Epithelial cell of proximal tubule (primary cell): ENCODE results near the gene BRF1. TPM values are rescaled to one million over a fixed set of nuclear protein-coding genes. Genes with fewer than 3 reads are reported as not detected.

Experiments
- DNase-seq: peaks from one replicate; pipeline ENCODE4 v3.0.0-alpha.2; 2011; ENCODE audit warnings: low read depth
- H3K4me3 ChIP-seq: 2 replicates; pipeline ENCODE4 v1.5.1; 2011; ENCODE audit warnings: low read depth, mild to moderate bottlenecking, low read length
- total RNA-seq: library from RNA; depleted of rRNA; stranded (reverse); fragments of >200 nt; gene quantifications from 2 replicates; pipeline ENCODE4 v1.2.3, GENCODE V29; 2015
- TF ChIP-seq, protein P1 (sequence below): conservative IDR thresholded peaks from 2 replicates; pipeline ENCODE4 v1.5.1; 2012; ENCODE audit warnings: low read depth, mild to moderate bottlenecking, low read length

The BRF1 gene
- total RNA-seq, 1 donor from 2014 or later: 23.8 TPM

DNA sequence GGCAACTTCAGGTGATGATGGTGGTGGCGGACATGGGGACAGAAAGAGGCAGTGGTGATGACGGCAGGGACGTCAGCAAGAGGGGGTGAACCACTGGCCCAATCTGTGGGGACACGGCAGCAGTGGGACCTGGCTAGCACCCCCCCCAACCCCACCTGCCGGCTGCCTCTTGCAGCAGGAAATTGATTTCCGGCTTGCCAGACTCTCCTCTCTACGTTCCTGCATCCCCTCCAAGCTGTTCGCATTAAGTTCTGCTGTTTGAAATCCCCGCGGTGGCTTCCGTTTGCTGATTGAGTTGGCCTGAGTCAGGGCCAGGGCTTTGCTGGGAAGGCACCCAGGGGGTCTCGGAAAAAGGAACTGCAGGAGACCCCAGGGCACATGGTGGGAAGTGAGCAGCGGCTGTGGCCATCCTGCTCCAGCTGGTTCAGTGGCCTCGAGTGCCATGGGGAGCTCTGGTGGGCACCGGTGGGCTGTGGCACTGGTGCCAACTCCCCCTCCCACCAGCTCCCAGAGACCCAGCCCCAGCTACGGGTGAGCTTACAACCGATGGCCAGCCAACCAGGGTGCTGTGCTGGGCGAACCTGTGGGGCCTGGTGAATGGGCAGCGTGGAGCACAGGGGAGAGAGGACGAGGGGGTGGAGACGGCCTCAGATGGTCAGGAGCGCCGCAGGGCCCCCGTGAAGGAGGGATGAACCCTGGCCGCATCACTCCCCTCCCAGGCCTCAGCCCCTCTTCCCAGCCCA, 105.1 kb downstream of the BRF1 start:
- TF ChIP-seq, protein P1, sequence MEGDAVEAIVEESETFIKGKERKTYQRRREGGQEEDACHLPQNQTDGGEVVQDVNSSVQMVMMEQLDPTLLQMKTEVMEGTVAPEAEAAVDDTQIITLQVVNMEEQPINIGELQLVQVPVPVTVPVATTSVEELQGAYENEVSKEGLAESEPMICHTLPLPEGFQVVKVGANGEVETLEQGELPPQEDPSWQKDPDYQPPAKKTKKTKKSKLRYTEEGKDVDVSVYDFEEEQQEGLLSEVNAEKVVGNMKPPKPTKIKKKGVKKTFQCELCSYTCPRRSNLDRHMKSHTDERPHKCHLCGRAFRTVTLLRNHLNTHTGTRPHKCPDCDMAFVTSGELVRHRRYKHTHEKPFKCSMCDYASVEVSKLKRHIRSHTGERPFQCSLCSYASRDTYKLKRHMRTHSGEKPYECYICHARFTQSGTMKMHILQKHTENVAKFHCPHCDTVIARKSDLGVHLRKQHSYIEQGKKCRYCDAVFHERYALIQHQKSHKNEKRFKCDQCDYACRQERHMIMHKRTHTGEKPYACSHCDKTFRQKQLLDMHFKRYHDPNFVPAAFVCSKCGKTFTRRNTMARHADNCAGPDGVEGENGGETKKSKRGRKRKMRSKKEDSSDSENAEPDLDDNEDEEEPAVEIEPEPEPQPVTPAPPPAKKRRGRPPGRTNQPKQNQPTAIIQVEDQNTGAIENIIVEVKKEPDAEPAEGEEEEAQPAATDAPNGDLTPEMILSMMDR: no peak
- no peak for DNase-seq

DNA sequence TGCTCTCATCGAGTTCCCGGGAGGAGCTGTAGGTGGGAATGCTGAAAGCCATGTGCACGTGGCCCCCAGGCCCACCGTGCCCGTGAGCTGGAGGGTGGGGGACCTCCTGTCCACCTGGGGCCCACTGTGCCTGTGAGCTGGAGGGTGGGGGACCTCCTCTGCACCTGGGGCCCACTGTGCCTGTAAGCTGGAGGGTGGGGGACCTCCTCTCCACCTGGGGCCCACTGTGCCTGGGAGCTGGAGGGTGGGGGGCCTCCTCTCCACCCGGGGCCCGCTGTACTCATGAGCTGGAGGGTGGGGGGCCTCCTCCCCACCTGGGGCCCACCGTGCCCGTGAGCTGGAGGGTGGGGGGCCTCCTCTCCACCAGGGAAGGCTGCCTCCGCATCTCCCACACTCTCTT, 105.8 kb downstream of the BRF1 start:
- DNase-seq: no peak
- H3K4me3 ChIP-seq: no peak overlapping the region
- TF ChIP-seq, protein P1: no peak

More for the DNA sequence above, 105.1 kb downstream of the BRF1 start:
- no peak overlapping the region for H3K4me3 ChIP-seq

DNA sequence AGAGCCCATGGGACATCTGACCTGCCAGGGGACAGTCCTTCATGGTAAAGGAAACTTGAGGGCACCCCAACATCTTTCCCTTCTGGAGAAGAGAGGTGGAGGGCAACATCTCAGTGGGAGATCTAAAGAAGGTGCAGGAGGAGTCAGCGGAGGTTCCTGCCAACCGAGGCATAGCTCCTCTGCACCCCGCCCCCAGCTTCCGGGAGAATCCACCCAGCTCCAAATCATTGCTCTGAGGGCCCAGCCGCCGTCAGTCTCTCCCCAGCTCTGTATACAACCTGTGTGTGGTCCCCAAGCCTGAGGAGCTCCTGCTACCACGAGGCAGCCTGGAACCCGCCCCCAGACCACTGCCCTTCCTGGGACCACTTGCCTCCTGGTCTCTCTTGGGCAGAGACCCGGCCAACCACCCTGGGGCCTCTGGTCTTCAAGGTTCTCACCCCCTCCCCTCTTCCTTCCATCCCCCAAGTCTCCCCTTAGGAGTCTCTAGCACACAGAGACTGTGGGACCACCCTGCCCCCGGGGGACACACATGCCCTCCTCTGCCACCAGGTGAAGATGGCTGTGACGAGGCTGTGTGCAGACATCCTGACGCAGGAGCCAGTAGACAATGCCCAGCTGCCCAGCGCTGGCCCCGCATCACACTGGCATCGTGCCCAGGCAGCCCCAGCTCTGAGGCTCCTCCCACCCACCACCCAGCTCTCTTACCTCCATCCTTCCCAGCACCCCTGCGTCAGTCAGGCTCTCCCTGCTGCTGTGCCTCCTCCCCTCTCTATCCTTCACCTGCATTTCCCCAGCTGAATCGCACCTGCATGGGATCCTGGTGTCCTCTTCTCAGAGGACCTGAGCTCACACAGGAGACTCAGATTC, 106.7 kb downstream of the BRF1 start:
- no peak overlapping the region for H3K4me3 ChIP-seq
- no peak for DNase-seq
- TF ChIP-seq, protein P1: no peak

DNA sequence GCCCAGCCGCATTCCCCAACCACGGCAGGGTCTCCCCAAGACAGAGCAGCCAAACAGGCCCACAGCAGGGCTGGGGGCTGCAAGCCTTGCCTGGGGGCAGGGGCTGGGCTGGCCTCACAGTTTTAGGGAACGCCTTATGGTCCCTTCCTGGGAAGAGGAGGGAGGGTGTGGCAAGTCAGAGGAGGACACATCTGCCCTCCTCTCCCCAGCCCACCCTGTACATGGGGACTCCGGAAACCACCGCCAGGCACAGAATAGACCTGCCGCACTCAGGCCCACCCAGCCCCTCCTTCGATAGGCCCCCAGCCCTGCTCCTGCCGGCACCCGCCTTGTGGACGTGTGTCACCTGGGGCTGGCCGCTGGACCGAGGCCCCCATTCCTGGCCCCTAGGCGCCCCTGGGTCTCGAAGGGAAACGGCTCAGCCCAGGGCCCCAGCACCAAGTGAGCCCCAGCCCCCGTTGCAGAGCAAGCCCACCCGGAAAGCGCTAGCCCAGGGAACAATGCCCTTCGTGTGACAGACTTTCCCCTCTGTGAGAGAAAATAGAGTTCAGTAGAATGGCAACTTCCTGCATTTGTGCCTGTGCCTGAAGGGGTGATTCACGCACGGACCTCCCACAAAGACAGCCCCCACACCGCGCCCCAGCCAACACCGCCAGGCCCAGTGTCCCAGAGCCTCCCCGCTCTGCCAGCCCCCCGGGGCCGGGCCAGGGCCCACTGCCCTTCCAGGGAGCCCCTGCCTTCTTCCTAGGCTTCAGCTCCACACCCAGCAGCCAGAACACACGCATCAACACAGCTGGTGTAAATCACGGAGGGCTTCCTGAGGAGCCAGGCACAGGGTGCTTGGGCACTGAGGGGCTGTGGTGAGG, 107.7 kb downstream of the BRF1 start:
- H3K4me3 ChIP-seq: no peak overlapping the region
- no peak for DNase-seq
- TF ChIP-seq, protein P1: no peak

DNA sequence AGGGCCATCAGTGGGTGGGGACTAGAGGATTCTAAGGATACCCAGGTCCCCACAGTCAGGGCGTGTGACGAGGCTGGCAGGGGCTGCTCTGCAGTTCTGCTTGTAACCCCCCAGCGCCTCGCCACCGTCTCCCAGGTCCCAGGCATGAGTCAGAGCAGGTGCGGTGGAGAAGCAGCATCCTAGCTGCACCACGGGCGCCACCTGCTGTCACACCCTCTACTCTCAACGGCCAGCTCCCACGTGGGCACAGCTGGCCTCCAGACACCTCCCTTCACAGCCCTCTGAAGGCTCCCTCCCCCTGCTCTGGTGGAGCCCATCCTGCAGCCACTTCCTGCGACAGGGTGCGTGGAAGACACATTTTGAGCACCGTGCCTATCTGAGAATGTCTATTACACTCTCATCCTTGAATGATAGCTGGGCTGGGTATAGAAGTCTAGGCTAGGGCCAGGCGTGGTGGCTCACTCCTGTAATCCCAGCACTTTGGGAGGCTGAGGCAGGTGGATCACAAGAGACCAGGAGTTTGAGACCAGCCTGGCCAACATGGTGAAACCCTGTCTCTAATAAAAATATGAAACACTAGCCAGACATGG, 112.8 kb downstream of the BRF1 start:
- TF ChIP-seq, protein P1: no peak
- H3K4me3 ChIP-seq: no peak overlapping the region
- no peak for DNase-seq

DNA sequence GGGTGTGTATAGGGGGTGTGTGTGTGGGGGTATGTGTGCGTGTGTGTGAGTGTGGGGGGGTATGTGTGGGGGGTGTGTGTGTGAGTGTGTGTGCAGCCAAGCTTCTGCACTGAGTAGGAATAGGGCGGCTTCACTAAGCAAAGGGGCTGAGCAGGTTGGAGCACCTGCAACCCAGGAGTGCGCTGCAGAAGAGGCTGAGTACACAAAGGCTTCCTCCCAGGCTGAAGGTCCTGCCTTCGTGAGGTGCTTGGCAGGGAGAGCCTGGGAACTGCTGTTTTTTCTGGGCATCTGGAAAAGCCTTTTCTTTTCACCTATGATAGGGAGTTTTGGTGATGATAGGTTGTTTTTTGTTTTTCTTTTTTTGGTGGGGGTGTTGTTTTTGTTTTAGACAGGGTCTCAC, 113.7 kb downstream of the BRF1 start:
- TF ChIP-seq, protein P1: no peak
- no peak for DNase-seq
- H3K4me3 ChIP-seq: no peak overlapping the region
